ENCODE measurements around the gene XAF1.
"Not testable (repeated sequence)": the region's sequence is repeated elsewhere in the genome, so short reads cannot be mapped to it uniquely, and the experiment has no call there.

The XAF1 gene

DNA sequence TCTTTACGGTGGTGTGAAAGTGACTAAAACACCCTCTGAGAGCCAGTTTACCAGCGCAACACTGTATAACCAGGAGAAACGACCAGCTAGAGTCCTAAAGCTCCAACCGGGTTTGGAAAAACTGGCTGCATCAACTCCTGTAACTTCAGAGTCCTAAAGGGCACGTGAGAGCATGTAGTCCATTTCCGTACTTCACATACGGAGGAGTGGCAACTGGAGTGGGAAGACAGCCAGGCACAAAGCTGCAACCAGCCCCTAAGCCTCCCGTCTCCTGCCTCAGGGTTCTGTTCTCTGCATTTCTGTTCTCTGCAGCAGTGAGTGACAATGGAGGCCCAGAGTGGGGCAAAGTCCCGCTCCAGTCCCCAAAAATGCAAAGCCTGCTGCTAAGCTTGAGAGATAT, 56.4 kb downstream of the XAF1 start:
- no peak for DNase-seq

GRCh38 chr17:6815775-6816174, 59.9 kb downstream of the XAF1 start:
- DNase-seq: no peak

DNA sequence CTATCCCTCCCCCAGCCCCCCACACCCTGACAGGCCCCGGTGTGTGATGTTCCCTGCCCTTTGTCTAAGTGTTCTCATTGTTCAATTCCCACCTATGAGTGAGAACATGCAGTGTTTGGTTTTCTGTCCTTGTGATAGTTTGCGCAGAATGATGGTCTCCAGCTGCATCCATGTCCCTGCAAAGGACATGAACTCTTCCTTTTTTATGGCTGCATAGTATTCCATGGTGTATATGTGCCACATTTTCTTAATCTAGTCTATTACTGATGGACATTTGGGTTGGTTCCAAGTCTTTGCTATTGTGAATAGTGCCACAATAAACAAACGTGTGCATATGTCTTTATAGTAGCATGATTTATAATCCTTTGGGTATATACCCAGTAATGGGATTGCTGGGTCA, 60.5 kb downstream of the XAF1 start:
- not testable (repeated sequence) for DNase-seq

- DNase-seq: no peak
Measured at GRCh38 chr17:6818938-6819337, 63.1 kb downstream of the XAF1 start.

DNA sequence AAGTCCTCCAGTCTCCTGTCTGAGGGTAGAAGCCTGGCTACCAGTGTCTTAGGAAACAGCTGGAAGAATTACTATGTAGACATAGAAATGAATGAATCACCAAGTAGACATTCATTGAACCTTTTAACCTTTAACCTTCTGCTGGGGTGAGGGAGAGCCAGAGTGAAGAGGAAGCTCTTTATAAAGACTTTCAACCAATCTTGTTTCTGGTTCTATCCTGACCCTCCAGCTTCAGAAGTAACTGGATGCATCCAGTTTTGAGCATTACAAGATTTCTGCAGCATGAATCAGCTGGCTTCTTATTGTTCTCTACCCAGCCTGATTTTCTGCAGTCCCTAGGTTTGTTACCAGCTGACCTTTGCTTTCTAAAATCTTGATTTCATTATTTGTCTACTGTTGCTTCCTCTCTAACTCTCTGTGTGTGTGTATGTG, 67.2 kb downstream of the XAF1 start:
- DNase-seq: no peak
